Stimulated activated CD8-positive, alpha-beta memory T cell treated with anti-CD3 and anti-CD28 coated beads, Interleukin-4, amount 100 ng/mL, for 1 hour (primary cell): ENCODE results near the gene NFATC3.

Experiments used
- DNase-seq, 2 donors: peaks; one replicate each; pipeline ENCODE4 v3.0.0-alpha.2; 2020; ENCODE audit warnings: low read depth in 2 of 2, low spot score in 1 of 2

NFATC3 gene

DNA sequence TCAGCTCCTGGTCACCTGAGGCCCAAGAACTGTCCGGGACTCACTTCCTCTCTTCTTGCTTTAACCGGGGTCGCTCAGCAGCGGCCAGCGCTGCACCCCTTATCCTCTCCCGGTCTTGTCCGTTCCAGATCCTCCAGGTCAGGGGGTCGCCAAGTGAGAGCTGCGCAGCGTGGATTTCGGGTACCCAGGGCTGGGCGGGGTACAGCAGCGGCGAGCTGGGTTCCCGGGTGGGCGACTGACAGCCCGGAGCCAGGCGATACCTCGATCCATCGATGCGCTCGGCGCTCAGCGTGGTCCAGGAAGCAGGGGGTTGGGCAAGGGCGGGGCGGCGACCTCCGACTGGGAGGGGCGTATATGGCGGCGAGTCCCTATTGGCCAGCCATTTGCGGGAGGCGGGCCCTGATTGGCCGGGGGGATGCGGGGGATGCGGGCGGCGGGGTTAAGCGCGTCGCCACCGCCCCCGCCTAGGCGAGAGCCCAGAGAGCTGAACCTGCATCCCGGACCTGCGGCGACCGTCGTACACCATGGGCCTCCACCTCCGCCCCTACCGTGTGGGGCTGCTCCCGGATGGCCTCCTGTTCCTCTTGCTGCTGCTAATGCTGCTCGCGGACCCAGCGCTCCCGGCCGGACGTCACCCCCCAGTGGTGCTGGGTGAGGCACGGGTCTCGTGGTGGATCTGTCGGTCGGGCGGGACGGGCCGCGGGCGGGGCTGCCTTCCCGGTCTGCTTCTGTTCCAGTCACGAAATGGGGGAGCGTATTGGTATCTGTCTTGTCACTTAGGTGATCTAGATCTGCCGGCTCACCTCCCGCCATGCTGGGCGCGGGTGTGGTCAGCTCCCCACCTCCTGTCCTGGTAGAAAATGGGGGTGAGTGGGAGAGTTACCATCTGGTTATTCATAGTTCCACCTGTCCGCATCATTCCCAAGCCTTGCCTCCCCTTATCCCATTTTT is 160.0 kb downstream of the NFATC3 start, which contains the start of gene PLA2G15:
TSS of gene PLA2G15 (plus strand) at position 471 of the 951 bp plus-strand sequence. CDS start at position 525, 54 bp downstream.
- DNase-seq, result peak; percentile 94 to 97

GRCh38 chr16:68246121-68246520 is 161.0 kb downstream of the NFATC3 start:
- no peak for DNase-seq

GRCh38 chr16:68246666-68247065 is 161.5 kb downstream of the NFATC3 start:
- DNase-seq, result no peak

- DNase-seq, result no peak
Observed at GRCh38 chr16:68247400-68247799, 162.2 kb downstream of the NFATC3 start.

GRCh38 chr16:68247932-68248331 is 162.8 kb downstream of the NFATC3 start:
- DNase-seq, result no peak

DNA sequence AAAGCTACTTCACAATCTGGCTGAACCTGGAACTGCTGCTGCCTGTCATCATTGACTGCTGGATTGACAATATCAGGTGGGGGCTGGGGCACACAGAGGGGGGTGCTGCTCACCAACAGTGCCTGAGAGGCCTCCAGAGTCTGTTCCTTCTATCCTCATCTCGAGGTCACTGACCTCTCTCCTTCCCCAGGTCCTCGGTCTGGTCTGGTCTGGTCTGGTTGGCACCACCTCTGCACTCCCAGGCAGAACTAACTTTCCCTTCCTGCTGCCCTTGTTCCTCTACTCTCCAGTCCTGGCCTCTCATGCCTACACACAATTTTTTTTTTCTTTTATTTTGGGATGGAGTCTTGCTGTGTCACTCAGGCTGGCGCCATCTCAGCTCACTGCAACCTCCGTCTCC is 164.2 kb downstream of the NFATC3 start:
- DNase-seq, result no peak

DNA sequence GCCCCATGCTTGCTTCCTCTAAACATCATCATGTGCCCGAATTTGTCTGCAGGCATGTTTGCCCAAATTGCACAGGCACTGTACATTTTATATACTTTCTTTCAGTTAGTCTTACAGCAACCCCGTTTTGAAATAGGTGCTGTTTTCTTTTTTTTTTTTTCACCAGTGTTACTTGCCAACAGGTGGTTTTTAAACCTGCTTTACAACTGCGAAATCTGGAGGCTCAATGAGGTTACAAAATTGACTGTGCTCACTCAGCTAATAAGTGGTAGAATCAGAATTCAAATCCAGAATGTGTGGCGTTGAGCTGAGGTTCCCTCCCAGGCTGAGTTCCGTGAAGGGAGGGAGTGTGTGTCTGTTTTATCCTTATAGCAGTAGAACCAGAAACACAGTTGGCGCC is 165.8 kb downstream of the NFATC3 start:
- no peak for DNase-seq

GRCh38 chr16:68251832-68252231 is 166.7 kb downstream of the NFATC3 start:
- DNase-seq, result no peak

GRCh38 chr16:68252383-68252782 is 167.2 kb downstream of the NFATC3 start:
- DNase-seq, result no peak

DNA sequence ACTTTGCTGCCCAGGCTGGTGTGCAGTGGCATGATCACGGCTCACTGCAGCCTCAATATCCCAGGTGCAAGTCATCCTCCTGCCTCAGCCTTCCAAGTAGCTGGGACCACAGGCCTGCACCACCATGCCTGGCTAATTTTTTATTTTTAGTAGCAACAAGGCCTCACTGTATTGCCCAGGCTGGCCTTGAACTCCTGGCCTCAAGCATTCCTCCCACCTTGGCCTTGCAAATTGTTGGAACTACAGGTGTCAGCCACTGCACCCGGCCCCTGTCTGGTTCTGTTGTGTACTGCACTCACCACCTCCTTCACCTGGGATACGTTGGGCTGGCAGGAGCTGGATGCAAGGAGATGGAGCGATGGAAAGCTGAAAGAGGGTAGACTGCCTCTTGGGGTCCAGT is 168.6 kb downstream of the NFATC3 start:
- no peak for DNase-seq

DNA sequence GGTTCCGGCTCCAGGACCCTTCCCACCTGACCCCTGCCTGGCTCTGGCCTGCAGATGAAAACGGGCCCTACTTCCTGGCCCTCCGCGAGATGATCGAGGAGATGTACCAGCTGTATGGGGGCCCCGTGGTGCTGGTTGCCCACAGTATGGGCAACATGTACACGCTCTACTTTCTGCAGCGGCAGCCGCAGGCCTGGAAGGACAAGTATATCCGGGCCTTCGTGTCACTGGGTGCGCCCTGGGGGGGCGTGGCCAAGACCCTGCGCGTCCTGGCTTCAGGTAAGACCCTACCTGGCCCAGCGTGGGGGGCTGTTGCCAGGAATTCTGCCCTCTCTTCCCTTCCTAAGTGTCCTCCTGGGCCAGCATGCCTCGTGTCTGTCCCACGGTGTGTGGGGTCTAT is 170.5 kb downstream of the NFATC3 start:
- no peak for DNase-seq

- DNase-seq, result no peak
Observed at GRCh38 chr16:68257251-68257905, 172.2 kb downstream of the NFATC3 start.

GRCh38 chr16:68257906-68258800 is 173.0 kb downstream of the NFATC3 start:
- DNase-seq, result no peak

GRCh38 chr16:68259007-68259825 is 174.0 kb downstream of the NFATC3 start:
- DNase-seq, result no peak

DNA sequence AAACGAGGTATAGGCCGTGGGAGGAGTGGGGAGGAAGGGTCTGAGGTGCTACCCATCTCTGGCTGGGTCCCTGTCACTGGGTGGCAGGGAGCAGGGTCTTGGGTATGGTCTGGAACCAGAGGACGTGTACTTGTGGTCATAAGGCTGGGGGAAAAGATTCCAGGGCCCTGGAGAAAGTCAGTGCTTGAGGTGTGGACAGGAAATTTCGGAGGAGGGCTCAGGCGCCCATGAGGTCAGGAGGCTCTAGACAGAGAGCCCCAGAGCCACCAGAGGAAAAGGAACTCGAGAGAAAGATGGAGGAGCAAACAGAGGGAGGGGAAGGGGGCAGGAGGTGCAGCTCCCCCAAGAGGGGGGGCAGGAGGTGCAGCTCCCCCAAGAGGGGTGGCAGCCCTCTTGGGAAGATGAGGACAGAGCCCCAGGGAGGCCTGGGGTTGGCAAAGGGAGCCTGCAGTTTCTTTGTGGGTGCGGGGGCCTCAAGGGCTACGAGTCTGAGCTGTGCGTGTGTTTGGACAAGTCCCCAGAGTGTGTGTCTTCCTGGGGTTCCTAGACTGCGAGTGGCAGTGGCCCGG is 178.5 kb downstream of the NFATC3 start:
- no peak for DNase-seq

DNA sequence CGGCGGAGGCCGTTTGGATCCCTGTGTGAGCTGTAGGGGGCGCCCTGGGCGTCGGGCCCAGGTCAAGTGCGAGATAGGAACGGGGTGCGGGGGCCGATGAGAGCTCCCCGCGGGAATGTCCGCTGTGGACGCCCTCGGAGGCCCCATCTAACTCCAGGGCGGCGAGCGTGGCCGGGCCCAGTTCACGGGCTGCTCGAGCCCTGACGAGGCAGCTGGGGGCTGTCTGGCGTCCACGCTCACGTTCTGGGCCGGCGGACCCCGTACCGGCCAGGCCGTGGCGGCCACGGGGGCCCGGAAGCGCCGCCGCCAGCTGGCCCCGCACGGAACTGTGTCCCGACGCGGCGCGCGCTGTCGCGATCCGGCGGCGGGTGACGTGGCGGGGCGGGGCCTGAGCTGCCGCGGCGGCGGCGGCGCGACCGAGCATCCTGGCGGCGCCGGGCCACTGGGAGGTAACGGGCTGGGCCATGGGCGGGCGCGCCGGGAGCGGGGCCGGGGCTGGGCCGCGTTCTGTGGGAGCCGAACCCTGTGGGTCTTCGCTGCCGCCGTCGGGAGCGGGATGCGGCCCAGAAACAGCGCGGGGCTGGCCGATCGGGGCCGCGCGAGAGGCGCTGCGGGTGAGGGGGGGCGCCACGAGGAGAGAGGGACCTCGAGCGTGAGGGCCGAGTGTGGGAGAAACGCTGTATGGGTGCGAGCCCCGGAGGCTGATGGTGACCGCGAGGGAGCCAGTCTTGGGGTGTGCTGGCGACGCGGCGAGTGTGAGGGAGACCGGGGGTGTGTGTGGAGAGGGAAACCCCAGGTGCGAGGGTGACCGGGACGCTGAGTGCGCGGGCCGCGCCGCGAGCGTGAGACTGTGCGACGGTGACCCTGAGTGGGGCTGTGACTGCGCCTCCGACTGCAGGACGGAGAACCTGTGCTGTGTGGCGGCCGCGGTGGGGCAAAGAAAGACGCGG is 179.2 kb downstream of the NFATC3 start, which contains the start of gene SLC7A6:
TSS of gene SLC7A6 (plus strand) at position 399 of the 950 bp plus-strand sequence. CDS start 10,201 bp downstream, outside the sequence.
- peak; percentile 57 to 62 for DNase-seq

DNA sequence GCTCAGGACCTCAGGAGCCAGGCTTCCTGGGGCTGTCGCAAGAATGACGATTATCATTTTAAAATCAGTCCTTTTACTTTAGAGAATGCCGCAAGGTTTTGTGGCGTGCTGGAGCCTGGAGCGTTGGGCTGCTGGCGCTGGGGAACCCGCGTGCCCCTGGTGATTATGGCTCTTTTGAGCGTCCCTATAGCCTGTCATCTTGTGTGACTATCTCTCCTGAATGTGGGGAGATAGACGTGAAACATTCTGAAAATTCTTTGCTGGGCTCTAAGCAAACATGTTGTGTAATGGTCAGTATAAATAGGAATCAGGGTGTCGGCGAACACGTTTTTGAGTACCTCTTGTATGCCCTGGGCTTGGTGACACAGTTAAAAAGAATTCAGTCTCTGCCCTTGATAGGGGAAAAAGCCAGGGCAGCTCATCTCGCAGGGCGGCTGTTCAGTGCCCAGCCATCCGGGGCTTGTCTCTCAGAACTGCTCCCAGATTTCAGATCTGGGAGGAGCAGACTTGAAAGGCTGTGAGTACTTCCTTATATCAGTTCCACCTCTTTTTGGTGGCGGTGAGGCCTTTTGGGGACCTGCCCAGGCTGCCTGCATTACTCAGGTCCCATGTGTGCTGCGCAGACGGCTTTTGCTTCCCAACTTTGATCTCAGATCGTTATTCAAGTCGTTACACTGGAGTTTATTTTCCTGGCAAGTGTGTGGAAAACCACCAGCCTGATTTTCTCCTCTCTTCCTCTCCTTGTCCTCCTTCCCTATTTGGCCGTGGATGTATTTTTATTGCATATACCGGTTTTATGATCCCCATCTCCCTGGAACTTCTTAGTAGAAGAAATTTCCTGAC is 180.1 kb downstream of the NFATC3 start:
- no peak for DNase-seq
